Retinal pigment epithelial cell (primary cell): ENCODE data around the gene NUP188.

Experiments used
- DNase-seq: peaks from one replicate; pipeline ENCODE4 v3.0.0-alpha.2; 2010; ENCODE audit warnings: low read depth
- H3K4me3 ChIP-seq: 2 replicates; pipeline ENCODE4 v1.5.1; 2011; ENCODE audit warnings: mild to moderate bottlenecking, low read length, control low read depth, moderate library complexity
- TF ChIP-seq, protein P1 (sequence below): conservative IDR thresholded peaks from 2 replicates; pipeline ENCODE4 v1.5.1; 2011; ENCODE audit warnings: low read depth, low read length, control low read depth, inconsistent platforms

The NUP188 gene

DNA sequence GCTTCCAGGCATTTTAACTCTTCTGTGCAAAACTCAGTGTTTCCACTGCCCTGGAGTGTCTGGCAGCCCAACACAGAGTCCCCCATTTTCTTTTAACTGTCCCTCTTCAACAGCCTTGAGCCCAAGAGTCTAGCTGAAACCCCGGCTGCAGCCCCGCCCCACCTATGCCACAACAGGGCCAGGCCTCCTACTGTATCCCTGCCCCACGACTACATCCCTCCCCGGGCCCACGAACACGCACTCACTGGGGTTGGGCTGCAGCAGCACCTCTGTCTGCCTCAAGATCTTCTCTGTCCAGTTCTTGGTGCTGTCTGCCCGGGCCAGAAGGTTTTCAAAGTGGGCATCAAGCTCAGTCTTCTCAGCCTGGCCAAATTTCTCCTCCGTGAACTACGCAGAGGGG is 74.5 kb downstream of the NUP188 start:
- TF ChIP-seq, protein P1, sequence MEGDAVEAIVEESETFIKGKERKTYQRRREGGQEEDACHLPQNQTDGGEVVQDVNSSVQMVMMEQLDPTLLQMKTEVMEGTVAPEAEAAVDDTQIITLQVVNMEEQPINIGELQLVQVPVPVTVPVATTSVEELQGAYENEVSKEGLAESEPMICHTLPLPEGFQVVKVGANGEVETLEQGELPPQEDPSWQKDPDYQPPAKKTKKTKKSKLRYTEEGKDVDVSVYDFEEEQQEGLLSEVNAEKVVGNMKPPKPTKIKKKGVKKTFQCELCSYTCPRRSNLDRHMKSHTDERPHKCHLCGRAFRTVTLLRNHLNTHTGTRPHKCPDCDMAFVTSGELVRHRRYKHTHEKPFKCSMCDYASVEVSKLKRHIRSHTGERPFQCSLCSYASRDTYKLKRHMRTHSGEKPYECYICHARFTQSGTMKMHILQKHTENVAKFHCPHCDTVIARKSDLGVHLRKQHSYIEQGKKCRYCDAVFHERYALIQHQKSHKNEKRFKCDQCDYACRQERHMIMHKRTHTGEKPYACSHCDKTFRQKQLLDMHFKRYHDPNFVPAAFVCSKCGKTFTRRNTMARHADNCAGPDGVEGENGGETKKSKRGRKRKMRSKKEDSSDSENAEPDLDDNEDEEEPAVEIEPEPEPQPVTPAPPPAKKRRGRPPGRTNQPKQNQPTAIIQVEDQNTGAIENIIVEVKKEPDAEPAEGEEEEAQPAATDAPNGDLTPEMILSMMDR, result no peak
- no peak for DNase-seq
- H3K4me3 ChIP-seq, result no peak overlapping the region

DNA sequence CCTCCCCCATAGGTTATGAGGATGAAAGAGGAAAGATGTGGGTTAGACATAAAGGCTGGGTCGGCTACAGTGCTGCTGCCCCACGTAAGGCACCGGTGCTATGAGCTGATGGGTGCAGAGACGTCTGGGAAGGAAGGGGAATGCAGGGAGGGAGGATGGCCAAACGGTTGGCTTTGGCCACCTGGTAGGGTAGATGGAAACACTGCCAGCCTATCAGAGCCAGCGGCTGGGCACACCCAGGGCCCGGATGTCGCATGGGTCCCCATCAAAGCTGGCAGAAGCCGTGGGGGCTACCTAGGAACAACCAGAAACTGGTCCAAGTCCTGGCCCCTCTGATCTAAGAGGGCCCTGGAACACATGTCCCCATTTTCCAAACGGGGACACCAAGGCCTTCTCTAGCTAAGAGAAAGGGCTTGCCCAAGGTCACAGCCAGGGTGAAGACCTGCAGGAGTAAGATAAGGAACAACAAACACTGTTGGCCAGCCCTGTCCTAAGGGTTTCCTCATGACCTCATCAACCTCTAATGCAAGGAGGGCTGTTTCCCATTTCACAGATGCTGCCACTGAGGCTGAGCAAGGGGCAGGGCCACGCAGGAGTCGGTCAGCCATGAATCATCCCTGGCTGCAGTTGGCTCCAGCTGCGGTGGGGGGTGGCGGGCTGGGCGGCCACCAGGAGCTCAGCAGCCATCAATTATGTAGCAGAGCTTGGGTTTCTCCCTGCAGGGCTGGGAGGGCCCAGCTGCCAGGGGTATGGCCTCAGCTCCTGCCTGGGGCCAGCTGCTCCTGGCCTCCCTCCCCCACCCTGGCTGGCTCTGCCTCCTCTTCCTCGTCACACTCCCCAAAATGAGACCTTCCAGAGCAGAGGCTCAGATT is 75.8 kb downstream of the NUP188 start:
- DNase-seq, result no peak
- no peak overlapping the region for H3K4me3 ChIP-seq
- TF ChIP-seq, protein P1, result no peak

DNA sequence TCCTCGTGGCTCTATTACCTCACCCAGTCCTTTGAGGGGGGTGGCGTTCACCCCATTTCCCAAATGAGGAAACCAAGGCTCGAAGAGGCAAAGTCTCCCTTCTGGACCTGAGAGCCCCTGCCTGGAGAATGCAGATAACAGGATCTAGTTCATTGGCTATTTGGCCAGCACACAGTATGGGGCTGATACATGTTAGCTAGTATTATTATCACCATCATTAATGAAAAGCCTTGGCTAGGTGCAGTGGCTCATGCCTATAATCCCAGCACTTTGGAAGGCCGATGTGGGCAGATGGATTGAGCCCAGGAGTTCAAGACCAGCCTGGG is 76.4 kb downstream of the NUP188 start:
- no peak for DNase-seq
- TF ChIP-seq, protein P1, result no peak
- no peak overlapping the region for H3K4me3 ChIP-seq

DNA sequence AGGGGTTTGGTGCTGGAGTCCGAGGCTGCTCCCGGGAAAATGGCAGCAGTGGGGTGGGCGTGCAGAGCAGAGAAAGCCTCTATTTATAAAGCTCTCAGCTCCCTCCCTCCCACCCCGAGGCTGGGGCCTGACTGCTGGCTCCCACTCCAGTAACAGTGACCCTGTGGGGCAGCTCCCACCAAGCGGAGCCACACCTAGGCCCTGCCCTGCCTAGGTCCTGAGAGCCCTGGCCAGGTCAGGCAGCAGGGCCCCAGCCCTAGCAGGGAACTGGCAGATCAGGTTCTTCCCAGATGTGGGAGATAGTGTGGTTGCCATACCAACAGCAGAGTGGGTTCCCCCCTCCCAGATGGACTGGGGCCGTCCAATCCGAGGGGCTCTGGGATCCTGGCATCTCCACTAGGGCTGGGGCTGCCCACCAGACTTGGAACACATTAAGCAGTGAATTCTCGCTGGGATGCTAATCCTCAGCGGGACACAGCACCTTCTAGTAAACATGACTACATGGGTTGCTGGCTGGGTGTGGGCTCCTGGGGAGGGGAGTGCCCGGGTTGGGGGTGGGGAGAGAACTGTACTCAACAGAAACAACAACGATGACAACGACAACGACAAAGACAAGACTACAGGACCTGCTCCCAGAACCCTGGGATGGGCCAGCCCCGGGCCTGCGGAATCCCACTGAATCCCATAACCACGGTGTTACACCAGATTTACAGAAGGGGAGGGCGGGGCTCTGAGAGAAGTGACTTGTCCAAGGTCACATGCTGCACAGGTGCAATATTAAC is 79.1 kb downstream of the NUP188 start:
- H3K4me3 ChIP-seq, result peak overlapping the region; percentile 69
- TF ChIP-seq, protein P1, result no peak
- DNase-seq, result peak; percentile 41

DNA sequence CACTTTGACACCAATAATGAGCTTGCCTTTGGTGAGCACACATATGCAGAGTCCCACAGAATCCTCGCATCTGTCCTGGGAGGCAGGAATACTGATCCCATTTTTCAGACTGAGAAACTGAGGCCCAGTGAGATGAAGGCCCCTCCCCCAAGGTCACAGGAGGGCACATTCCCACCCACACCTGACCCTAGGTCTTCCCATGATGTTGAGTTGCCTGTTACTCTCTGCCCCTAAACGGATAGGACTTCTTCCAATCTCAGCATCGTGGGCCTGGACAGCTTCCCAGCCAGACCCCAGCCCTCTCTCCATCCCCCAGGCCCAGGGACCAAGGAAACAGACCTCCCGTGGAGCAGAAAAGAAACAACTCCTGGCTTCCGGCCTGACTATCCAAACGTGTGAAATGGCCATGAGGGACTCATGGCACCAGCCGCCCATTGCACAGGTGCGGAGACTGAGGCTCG is 79.8 kb downstream of the NUP188 start:
- DNase-seq, result no peak
- peak overlapping the region; percentile 69 for H3K4me3 ChIP-seq
- TF ChIP-seq, protein P1, result no peak

DNA sequence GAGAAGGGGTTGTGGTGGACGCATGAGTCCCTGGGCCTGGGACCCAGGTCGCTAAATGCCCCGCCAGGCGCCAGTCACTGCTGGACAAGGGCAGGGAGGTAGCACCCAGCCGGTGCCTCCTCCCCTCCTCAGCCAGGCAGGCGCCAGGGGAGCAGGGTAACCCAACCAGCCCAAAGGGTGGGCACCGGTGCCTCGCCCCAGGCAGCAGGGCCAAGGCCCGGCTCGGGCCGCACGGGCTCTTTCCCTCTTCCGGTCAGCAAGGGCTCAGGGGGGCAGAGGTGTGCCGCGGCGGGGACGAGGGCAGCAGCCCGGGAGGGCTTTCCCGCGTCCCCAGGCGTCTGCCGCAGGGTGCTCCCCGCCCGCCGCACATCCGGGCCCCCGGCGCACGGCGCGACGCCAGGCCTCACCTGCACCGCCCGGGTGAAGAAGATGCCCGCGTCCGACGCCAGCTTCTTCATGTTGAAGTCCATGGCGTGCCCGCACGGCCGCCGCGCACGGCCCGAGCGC is 80.2 kb downstream of the NUP188 start:
- TF ChIP-seq, protein P1, result no peak
- H3K4me3 ChIP-seq, result peak overlapping the region; percentile 69
- no peak for DNase-seq
